ENCODE results near the gene CTCF.

The CTCF gene

GRCh38 chr16:67549936-67550335 is 12.4 kb upstream of the CTCF start:
- DNase-seq (ENCODE audit: low read depth) = no peak
- TF ChIP-seq CTCF (conservative IDR thresholded peaks at IDR 0.05; ENCODE audit: low read depth, low read length) = no peak
- H3K4me3 ChIP-seq (ENCODE audit: low read length) = no peak overlapping the region

- TF ChIP-seq CTCF (conservative IDR thresholded peaks at IDR 0.05; ENCODE audit: low read depth, low read length) = no peak
- no peak overlapping the region for H3K4me3 ChIP-seq (ENCODE audit: low read length)
- no peak for DNase-seq (ENCODE audit: low read depth)
Measured at GRCh38 chr16:67551091-67551490, 11.2 kb upstream of the CTCF start.

- TF ChIP-seq CTCF (conservative IDR thresholded peaks at IDR 0.05; ENCODE audit: low read depth, low read length) = no peak
- no peak overlapping the region for H3K4me3 ChIP-seq (ENCODE audit: low read length)
- no peak for DNase-seq (ENCODE audit: low read depth)
Measured at GRCh38 chr16:67551972-67552371, 10.4 kb upstream of the CTCF start.

GRCh38 chr16:67552476-67552875 is 9.8 kb upstream of the CTCF start:
- no peak overlapping the region for H3K4me3 ChIP-seq (ENCODE audit: low read length)
- no peak for DNase-seq (ENCODE audit: low read depth)
- no peak for TF ChIP-seq CTCF (conservative IDR thresholded peaks at IDR 0.05; ENCODE audit: low read depth, low read length)

- no peak for DNase-seq (ENCODE audit: low read depth)
- TF ChIP-seq CTCF (conservative IDR thresholded peaks at IDR 0.05; ENCODE audit: low read depth, low read length) = no peak
- no peak overlapping the region for H3K4me3 ChIP-seq (ENCODE audit: low read length)
Measured at GRCh38 chr16:67555795-67556212, 6.5 kb upstream of the CTCF start.

- no peak for DNase-seq (ENCODE audit: low read depth)
- no peak for TF ChIP-seq CTCF (conservative IDR thresholded peaks at IDR 0.05; ENCODE audit: low read depth, low read length)
- H3K4me3 ChIP-seq (ENCODE audit: low read length) = no peak overlapping the region
Measured at GRCh38 chr16:67558859-67559258, 3.5 kb upstream of the CTCF start.

GRCh38 chr16:67560827-67561342 is 1.4 kb upstream of the CTCF start:
- no peak overlapping the region for H3K4me3 ChIP-seq (ENCODE audit: low read length)
- no peak for TF ChIP-seq CTCF (conservative IDR thresholded peaks at IDR 0.05; ENCODE audit: low read depth, low read length)
- no peak for DNase-seq (ENCODE audit: low read depth)
